ACHN (cell line): ENCODE data around the gene HMCN1.

Experiments used
- DNase-seq: peaks from one replicate; pipeline ENCODE4 v3.0.0-alpha.2; 2015
- in situ Hi-C: cut with HindIII; loops from 2 replicates; pipeline ENCODE4 v1.10.0; 2017; ENCODE audit warnings: low sequenced_read_pairs, low pct_ligation_motif_present, low pct_unique_long_range_greater_than_20kb

HMCN1 gene

GRCh38 chr1:185971688-185972087, 237.5 kb downstream of the HMCN1 start:
- in situ Hi-C loops, result no loop called here
- DNase-seq, result peak; percentile 90

GRCh38 chr1:185972096-185972850, 238.1 kb downstream of the HMCN1 start:
- in situ Hi-C loops, result no loop called here

GRCh38 chr1:185973645-185974044, 239.5 kb downstream of the HMCN1 start:
- in situ Hi-C loops, result no loop called here
- peak; percentile 96 for DNase-seq

More at GRCh38 chr1:185972096-185972850, 238.1 kb downstream of the HMCN1 start:
- peak; percentile 25 for DNase-seq

GRCh38 chr1:185974367-185975170, 240.4 kb downstream of the HMCN1 start:
- in situ Hi-C loops, result no loop called here
- DNase-seq, result no peak

GRCh38 chr1:185980891-185981290, 246.7 kb downstream of the HMCN1 start:
- in situ Hi-C loops, result no loop called here
- no peak for DNase-seq

GRCh38 chr1:185984113-185984836, 250.1 kb downstream of the HMCN1 start:
- no peak for DNase-seq
- in situ Hi-C loops, result no loop called here

- in situ Hi-C loops, result no loop called here
- no peak for DNase-seq
These were observed 253.6 kb downstream of the HMCN1 start for GRCh38 chr1:185987611-185988321.

- DNase-seq, result no peak
- in situ Hi-C loops, result no loop called here
These were observed 256.4 kb downstream of the HMCN1 start for GRCh38 chr1:185990565-185990964.

GRCh38 chr1:185991266-185991665, 257.1 kb downstream of the HMCN1 start:
- in situ Hi-C loops, result no loop called here
- DNase-seq, result no peak

- DNase-seq, result peak; percentile 65
- in situ Hi-C loops, result no loop called here
These were observed 262.0 kb downstream of the HMCN1 start for GRCh38 chr1:185996211-185996610.

GRCh38 chr1:185998391-185998790, 264.2 kb downstream of the HMCN1 start:
- peak; percentile 14 for DNase-seq
- in situ Hi-C loops, result no loop called here

GRCh38 chr1:186002406-186002805, 268.2 kb downstream of the HMCN1 start:
- in situ Hi-C loops, result no loop called here
- no peak for DNase-seq

- no peak for DNase-seq
- in situ Hi-C loops, result no loop called here
These were observed 275.0 kb downstream of the HMCN1 start for GRCh38 chr1:186009039-186009737.

- no peak for DNase-seq
- in situ Hi-C loops, result no loop called here
These were observed 280.3 kb downstream of the HMCN1 start for GRCh38 chr1:186014370-186015037.

GRCh38 chr1:186016856-186017255, 282.7 kb downstream of the HMCN1 start:
- in situ Hi-C loops, result no loop called here
- peak; percentile 12 for DNase-seq

- in situ Hi-C loops, result no loop called here
- no peak for DNase-seq
These were observed 288.0 kb downstream of the HMCN1 start for GRCh38 chr1:186022184-186022583.

GRCh38 chr1:186026946-186027345, 292.8 kb downstream of the HMCN1 start:
- DNase-seq, result no peak
- in situ Hi-C loops, result no loop called here

- no peak for DNase-seq
These were observed 293.4 kb downstream of the HMCN1 start for GRCh38 chr1:186027621-186028020.

More at GRCh38 chr1:186027621-186028020, 293.4 kb downstream of the HMCN1 start:
- in situ Hi-C loops, result no loop called here
